GM19023 (cell line): Measurements from ENCODE around the gene ACTA2.
A peak's percentile ranks its signal among the peaks of the same experiment; 100 is the strongest.

Experiments
- ATAC-seq: cut with Tn5 transposase; IDR thresholded peaks from one replicate; pipeline ENCODE4 v1.9.1; 2021; ENCODE audit warnings: mild to moderate bottlenecking, moderate library complexity; ENCODE audit not compliant: unreplicated experiment

ACTA2 gene

DNA sequence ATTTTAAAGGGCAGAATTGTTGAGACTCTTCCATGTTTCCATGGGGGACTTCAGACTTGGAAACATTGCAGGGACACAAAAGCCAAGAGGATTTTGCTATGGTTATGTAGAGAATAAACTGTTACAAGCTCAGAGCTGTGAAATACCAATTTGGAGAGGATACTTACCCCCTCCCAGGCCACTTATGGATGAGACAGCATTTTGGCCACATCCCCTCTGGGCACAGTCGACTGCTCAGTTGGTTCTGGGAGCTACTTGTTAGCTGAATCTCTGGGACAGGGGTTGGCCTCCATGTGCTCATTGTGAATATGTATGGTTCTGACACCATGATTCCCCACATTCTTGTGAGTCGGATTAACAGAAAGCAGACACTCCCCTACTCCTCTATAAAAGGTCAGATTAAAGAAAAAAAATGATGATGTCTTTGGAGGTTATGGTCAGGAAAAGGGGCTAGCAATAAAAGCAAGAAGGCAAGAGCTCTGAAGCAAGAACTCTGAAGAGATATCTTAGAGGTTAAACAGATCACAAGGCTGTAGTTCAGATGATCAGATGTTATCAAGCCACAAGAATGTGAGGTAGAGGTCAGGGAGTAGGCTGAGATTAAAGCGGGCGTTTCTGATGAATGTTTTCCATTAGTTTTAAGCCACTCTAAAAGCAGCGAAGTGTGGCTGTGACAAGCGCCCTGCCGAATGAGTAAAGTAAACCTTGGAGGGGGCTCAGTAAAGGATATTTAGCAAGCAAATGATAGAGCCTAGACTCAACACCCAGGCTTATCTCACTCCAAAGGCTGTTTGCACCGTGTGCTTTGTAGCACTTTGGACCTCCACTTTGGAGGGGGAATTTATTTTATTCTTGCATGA, 55.3 kb downstream of the ACTA2 start:
- ATAC-seq, result no peak

DNA sequence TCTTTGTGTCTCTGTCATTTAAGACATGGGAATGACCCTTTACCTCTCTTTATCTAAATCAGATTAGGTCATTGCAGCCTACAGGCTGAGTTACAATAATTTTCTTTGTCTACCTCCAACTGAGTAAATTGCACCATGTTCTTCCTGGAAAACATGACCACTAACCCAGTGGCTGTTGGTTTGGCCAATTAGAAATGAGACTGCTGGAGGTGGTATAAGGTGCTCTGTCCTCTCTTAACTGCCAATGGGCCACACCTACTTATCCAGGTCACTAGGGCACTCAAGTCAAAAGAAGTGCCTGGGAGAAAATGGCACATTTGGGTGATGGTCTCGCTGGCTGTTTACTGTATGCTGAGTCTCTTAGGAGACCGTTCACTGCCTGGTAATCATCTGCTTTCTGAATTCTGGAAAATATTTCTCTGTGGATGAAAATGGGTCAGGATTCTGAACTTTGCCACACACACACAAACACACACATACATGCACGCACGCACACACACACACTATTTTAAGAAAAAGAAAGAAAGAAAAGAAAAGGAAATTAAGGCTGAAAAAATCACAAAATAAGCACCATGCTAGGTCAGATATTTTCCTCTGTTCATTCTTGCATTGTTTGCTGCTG, 56.1 kb downstream of the ACTA2 start:
- ATAC-seq, result no peak

DNA sequence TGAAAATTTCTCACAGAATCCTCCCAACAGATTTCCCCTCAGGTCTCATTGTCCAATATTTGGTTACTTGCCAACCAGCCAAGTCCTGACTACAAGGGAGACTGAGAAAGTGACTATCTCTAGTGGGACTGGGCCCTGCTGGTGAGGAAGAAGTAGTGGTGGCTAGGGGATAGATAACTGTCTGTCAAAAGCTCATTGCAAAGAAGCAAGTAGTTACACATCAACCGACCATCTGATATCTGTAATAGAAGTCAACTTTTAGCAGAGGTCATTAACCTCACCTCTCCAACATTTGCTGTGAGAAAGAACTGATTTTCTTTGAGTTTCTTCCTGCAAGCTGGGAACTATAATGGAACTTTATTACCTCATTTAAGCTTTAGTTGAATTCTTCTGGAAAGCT, 57.3 kb downstream of the ACTA2 start:
- ATAC-seq, result no peak

DNA sequence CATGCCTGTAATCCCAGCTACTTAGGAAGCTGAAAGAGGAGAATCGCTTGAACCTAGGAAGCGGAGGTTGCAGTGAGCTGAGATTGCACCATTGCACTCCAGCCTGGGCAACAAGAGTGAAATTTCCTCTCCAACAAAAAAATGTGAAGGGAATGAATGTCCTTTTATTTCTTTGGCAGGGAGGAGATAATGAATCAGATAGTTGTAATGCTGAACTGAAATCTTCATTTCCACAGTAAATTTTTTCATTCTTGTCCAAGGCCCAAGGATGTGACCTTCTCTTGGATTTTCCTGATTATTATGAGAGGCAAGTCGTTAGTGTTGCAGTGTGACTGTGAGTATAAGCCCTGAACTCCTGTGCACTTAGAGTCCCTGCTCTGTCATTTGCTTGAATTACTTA, 59.0 kb downstream of the ACTA2 start:
- ATAC-seq, result no peak

DNA sequence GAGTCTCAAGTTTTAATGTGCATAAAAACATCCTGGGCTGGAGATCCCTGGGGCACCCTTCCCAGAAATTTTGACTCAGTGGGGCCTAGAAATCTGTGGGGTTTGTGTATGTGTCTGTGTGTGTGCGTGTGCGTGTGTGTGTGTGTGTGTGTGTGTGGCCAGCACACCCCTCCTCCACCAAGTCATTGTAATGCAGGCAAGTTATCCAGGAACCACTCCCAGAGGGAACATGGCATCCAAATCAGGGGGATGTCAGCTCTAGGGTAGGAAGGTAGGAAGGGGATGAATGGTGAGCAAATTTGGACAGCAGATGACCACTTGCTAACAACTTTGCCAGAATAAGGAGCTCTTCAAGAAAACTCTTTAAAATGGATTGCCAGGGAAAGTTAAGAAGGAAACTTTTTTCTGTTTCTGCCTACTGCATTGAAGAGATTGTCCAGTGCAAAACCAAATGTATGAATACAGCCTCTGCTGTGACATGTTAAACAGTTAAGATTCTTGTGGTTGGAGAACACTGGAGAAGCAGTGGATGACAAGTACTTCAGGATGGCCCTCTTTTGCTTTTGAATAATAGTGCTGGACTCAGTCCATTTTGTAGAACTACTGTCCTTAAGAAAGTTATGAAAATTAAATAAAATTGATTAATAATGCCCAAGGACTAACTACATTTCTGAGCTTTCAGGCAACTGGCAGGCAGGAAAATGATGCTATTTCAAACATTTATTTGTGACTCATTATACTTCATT, 60.2 kb downstream of the ACTA2 start:
- ATAC-seq, result no peak

DNA sequence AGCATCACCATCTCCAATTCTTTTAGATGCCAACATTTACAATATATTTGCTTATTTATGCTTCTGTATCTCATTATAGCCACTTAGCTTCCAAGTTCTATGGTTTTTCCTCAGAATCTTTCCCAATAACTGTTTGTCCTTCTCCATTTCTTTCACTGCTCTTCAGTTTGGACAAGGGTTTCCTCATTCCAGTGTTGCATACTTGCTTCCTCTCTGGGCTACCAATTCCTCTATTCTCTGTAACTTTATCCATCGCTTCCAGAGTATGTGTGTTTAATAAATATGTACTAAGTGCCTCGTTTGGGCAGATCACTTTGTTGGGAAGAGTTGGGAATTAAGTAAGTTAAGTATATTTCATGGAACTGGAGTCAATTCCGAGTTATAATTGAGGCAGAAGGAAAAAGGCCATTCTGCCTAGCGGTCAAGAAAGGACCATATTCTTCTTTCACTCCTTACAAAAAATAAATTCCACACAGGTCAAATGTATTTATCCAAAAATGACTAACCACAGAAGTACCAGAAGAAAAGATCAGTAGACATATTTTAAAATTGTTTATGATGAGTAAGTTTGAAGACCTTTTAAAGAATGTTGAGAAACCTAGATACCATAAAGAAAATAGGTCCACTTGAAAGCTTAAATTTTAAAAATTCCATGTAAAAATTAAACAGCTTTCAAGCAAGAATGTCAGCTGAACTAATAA, 61.7 kb downstream of the ACTA2 start:
- no peak for ATAC-seq

DNA sequence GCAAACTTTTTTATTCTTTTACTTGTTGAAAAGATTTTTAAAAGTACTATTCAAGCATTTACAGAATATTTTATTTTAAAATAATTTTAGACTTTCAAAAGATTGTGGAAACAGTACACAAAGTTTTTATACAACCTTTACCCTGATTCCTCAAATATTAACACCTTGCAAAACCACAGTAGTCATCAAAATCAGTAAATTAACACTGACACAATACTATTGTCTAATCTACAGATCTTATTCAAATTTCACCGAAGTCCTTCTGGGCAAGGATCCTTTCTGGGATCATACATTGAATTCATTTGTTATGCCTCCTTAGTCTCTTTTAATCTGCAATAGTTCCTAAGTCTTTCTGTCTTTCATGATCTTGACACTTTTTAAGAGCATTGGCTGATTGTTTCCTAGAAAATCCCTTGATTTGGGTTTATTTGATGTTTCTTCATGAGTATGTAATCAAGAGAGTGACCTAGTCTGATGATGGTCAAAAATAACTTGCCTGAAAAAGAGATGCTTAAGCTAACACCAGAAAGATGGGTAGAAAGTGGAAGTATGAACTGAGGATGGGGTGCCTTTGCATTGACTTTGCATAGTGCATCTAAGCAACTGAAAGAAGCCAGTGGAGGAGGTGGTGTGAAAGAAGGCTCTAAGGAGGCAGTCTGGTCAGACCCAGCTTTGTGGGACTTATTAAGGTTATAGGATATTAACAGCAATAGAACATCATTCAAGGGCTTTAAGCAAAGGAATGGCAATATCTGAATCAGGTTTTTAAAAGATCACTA, 62.8 kb downstream of the ACTA2 start:
- ATAC-seq, result peak; percentile 79

DNA sequence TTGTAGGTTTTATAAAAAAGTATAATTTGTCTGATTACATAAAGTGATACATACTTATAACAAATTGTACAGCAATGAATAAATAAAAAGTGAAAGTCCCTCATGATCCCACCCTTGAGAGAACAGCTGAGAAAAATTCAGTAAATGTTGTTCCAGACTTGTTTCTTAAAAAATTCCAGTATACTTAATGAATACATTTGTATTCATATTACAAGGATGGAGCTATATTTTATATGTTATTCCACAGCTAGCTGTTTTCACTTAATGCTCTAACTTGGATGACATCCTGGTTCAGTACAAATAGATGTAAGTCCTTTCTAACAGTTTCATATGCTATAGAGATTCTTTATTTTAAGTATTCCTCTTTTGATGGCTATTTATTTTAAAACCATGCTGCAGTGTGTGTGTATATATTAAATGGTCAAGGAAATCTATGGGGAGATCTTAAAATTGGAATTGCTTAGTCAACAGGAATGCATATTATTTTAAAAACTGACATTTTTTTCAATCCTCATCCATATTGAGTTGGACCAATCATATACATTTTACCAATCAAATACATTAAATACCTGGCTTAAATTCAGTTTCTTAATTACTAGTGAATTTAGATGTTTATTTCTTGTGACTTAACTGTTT, 63.6 kb downstream of the ACTA2 start:
- no peak for ATAC-seq

DNA sequence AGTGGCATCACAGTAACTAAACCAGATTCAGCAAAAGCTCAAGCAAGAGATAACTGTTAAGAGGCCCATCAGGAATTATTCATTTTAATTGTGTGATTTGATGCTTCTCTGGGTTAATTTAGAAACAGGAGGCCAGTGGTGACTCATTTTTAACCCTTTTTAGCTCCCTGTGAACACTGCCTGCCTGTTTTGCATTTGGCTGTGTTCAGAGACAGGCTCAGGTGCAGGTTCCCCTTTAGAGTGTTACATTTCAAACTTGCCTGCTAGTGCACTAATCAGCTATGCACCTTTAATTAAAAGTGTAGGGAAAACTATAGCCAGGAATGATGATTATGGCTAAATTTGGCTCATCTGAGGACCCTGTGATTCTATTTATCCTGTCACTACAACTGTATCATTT, 66.0 kb downstream of the ACTA2 start:
- ATAC-seq, result peak; percentile 54
